Omental fat pad (tissue), 4 donors: Measurements from ENCODE around the gene DISP3. TPM values are rescaled to one million over a fixed set of nuclear protein-coding genes. Genes with fewer than 3 reads are reported as not detected.

ENCODE experiments used
- ATAC-seq: fragments of 150-250 bp; one replicate; pipeline ENCODE4 v1.9.1; 2016; ENCODE audit warnings: mild to moderate bottlenecking, moderate library complexity; ENCODE audit not compliant: low FRiP score
- DNase-seq: peaks from one replicate; pipeline ENCODE4 v3.0.0-alpha.2; 2019; ENCODE audit warnings: low spot score
- CTCF ChIP-seq, 3 donors: fragments of 450-650 bp; IDR thresholded peaks; one replicate each; pipeline ENCODE4 v1.5.1; 2016 to 2017; ENCODE audit warnings: antibody characterized with exemption in 3 of 3, mild to moderate bottlenecking in 3 of 3, moderate library complexity in 2 of 3
- total RNA-seq, 4 donors: library from RNA; depleted of rRNA; stranded (reverse); fragments of >200 nt; gene quantifications; one replicate each; pipeline ENCODE4 v1.1.0, GENCODE V29; 2016

DISP3 gene
- total RNA-seq, 4 donors from 2014 or later, result 0.09 TPM; not detected in 3

GRCh38 chr1:11434926-11435325, 44.0 kb upstream of the DISP3 start:
- no peak for TF ChIP-seq CTCF (IDR thresholded peaks at IDR 0.05)
- DNase-seq, result no peak
- ATAC-seq, result no peak

- DNase-seq (no peak), ATAC-seq (no peak)
- no peak for TF ChIP-seq CTCF (IDR thresholded peaks at IDR 0.05)
These were observed 40.0 kb upstream of the DISP3 start for GRCh38 chr1:11438996-11439395.

- TF ChIP-seq CTCF (IDR thresholded peaks at IDR 0.05), result no peak
- DNase-seq, result no peak
These were observed 37.6 kb upstream of the DISP3 start for GRCh38 chr1:11441211-11441952.

GRCh38 chr1:11443043-11443442, 35.9 kb upstream of the DISP3 start:
- TF ChIP-seq CTCF (IDR thresholded peaks at IDR 0.05), result no peak
- DNase-seq, result no peak
- no peak for ATAC-seq

More at GRCh38 chr1:11441211-11441952, 37.6 kb upstream of the DISP3 start:
- ATAC-seq, result no peak

GRCh38 chr1:11443961-11444658, 34.8 kb upstream of the DISP3 start:
- TF ChIP-seq CTCF (IDR thresholded peaks at IDR 0.05), result no peak
- no peak for DNase-seq
- ATAC-seq, result no peak

GRCh38 chr1:11444907-11445306, 34.0 kb upstream of the DISP3 start:
- DNase-seq (no peak), ATAC-seq (no peak)
- no peak for TF ChIP-seq CTCF (IDR thresholded peaks at IDR 0.05)

GRCh38 chr1:11447903-11448302, 31.1 kb upstream of the DISP3 start:
- no peak for TF ChIP-seq CTCF (IDR thresholded peaks at IDR 0.05)
- DNase-seq (no peak), ATAC-seq (no peak)
